SU-DHL-6 (cell line): ENCODE data around the gene HNRNPH3.
"Not testable (repeated sequence)": the region's sequence is repeated elsewhere in the genome, so short reads cannot be mapped to it uniquely, and the experiment has no call there.

Source experiments
- H2AFZ ChIP-seq: fragments of 200-600 bp; sonication (generic); 2 replicates; pipeline ENCODE4 v1.6.1; 2014; ENCODE audit warnings: low read depth, mild to moderate bottlenecking, moderate library complexity, mixed read lengths, antibody characterized with exemption, low read length; ENCODE audit not compliant: severe bottlenecking
- H3F3A ChIP-seq: fragments of 200-600 bp; shearing (Covaris generic); 2 replicates; pipeline ENCODE4 v1.6.0; 2016; ENCODE audit warnings: antibody characterized with exemption, mild to moderate bottlenecking; ENCODE audit not compliant: insufficient read depth
- H3K27ac ChIP-seq: fragments of 200-600 bp; sonication (generic); 2 replicates; pipeline ENCODE4 v1.5.1; 2016; ENCODE audit warnings: low read depth, mild to moderate bottlenecking, low read length, moderate library complexity, mixed read lengths
- H3K27me3 ChIP-seq: fragments of 200-600 bp; sonication (generic), shearing (Covaris generic); 2 replicates; pipeline ENCODE4 v1.6.0; 2014; ENCODE audit warnings: mild to moderate bottlenecking, low read length
- H3K36me3 ChIP-seq: fragments of 200-600 bp; sonication (generic); 2 replicates; pipeline ENCODE4 v1.6.1; 2014; ENCODE audit warnings: mild to moderate bottlenecking, low read length, mixed read lengths
- H3K4me2 ChIP-seq: fragments of 300-600, 200-600 bp; shearing (Covaris generic), sonication (generic); 2 replicates; pipeline ENCODE4 v1.6.0; 2014; ENCODE audit warnings: low read length, low read depth, mild to moderate bottlenecking; ENCODE audit not compliant: poor library complexity, severe bottlenecking
- H3K4me3 ChIP-seq: fragments of 200-600 bp; sonication (generic); 2 replicates; pipeline ENCODE4 v1.5.1; 2014; ENCODE audit warnings: antibody characterized with exemption, low read length, mild to moderate bottlenecking, mixed read lengths; ENCODE audit not compliant: insufficient read depth, poor library complexity, severe bottlenecking
- H3K79me2 ChIP-seq: fragments of 200-600 bp; sonication (generic); 2 replicates; pipeline ENCODE4 v1.6.1; 2014; ENCODE audit warnings: mild to moderate bottlenecking, low read length, moderate library complexity; ENCODE audit not compliant: insufficient read depth
- H3K9ac ChIP-seq: fragments of 200-600 bp; sonication (generic); 2 replicates; pipeline ENCODE4 v1.7.0; 2014; ENCODE audit warnings: mild to moderate bottlenecking, low read length
- H3K9me2 ChIP-seq: fragments of 200-600 bp; sonication (generic); replicated peaks from 2 replicates; pipeline ENCODE4 v1.6.1; 2014; ENCODE audit warnings: low read length; ENCODE audit not compliant: insufficient read depth
- H3K9me3 ChIP-seq: fragments of 200-600 bp; sonication (generic); 2 replicates; pipeline ENCODE4 v1.6.1; 2014; ENCODE audit warnings: low read length, mixed read lengths; ENCODE audit not compliant: insufficient read depth
- H4K20me1 ChIP-seq: fragments of 200-600 bp; sonication (generic); 2 replicates; pipeline ENCODE4 v1.6.1; 2014; ENCODE audit warnings: low read depth, mild to moderate bottlenecking, antibody characterized with exemption, low read length, moderate library complexity, mixed read lengths
- EZH2phosphoT487 ChIP-seq: fragments of 200-600 bp; sonication (generic), shearing (Covaris generic); conservative IDR thresholded peaks from 2 replicates; pipeline ENCODE4 v1.6.1; 2018; ENCODE audit warnings: mild to moderate bottlenecking, antibody characterized with exemption, low read length, moderate library complexity, mixed read lengths
- TF ChIP-seq, protein P1 (sequence below): fragments of 200-600 bp; sonication (generic); IDR thresholded peaks from one replicate; pipeline ENCODE4 v1.5.1; 2017; ENCODE audit warnings: antibody characterized with exemption, mild to moderate bottlenecking, low read length, moderate library complexity; ENCODE audit not compliant: insufficient read depth, poor library complexity, severe bottlenecking

The HNRNPH3 gene

DNA sequence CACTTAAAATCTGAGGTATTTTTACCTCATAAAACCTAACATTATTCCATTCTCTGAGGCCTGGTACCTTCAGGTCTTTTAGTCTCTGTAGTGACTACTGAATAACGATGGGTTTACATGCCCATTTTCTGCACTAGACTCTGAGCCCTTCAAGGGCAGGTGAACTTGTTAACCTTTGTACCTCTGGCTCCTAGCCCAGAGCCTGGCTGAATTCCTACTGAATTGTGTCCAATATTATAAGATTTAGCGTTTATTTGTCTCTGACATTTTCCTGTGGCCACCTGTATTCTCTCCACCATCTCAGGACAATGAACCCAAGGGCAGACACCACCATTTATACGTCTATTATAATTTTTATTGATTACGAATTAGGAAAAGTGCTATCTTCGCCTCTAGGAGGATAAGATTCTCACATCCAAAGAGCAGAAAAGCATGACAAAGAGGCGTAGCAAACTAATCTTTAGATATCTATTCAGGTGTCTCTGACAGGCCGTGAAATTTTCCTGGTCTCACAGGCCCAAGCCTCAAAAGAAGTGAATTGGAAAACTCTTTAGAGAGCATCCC is 27.9 kb upstream of the HNRNPH3 start:
- Histone ChIP-seq H3K4me2 (no peak overlapping the region), H4K20me1 (no peaks in the 10 kb centered on the region), H3K27me3 (no peaks in the 10 kb centered on the region), H3K36me3 (no peaks in the 10 kb centered on the region), H3K9me2 (no peaks in the 10 kb centered on the region), H3F3A (peaks cover 25% of the 10 kb centered on the region), H2AFZ (no peak overlapping the region), H3K9ac (no peak overlapping the region), H3K27ac (no peak overlapping the region), H3K79me2 (no peaks in the 10 kb centered on the region), H3K4me3 (no peak overlapping the region), H3K9me3 (no peaks in the 10 kb centered on the region)
- no peak for TF ChIP-seq EZH2phosphoT487
- TF ChIP-seq, protein P1, sequence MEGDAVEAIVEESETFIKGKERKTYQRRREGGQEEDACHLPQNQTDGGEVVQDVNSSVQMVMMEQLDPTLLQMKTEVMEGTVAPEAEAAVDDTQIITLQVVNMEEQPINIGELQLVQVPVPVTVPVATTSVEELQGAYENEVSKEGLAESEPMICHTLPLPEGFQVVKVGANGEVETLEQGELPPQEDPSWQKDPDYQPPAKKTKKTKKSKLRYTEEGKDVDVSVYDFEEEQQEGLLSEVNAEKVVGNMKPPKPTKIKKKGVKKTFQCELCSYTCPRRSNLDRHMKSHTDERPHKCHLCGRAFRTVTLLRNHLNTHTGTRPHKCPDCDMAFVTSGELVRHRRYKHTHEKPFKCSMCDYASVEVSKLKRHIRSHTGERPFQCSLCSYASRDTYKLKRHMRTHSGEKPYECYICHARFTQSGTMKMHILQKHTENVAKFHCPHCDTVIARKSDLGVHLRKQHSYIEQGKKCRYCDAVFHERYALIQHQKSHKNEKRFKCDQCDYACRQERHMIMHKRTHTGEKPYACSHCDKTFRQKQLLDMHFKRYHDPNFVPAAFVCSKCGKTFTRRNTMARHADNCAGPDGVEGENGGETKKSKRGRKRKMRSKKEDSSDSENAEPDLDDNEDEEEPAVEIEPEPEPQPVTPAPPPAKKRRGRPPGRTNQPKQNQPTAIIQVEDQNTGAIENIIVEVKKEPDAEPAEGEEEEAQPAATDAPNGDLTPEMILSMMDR: no peak

DNA sequence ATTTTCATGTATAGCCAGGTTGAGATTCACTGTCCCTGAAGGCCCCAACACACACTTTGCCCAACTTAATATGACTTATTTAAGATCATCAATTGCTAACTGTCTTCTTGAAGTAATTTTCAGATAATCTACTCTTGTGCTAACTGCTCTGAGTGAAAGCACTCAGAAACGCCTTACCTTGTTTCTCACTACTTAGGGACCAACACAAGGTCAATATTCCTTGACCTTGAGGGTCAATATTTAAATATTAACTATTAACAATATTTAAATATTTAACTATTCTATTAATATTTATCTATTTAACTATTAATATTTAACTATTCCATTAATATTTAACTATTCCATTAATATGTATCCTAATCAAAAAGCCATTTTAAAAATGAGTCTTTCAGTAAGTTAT is 26.0 kb upstream of the HNRNPH3 start:
- peaks cover 14% of the 10 kb centered on the region for H3F3A ChIP-seq
- H3K9me2 ChIP-seq: no peaks in the 10 kb centered on the region
- H3K36me3 ChIP-seq: no peaks in the 10 kb centered on the region
- H3K27me3 ChIP-seq: no peaks in the 10 kb centered on the region
- no peak overlapping the region for H3K4me2 ChIP-seq
- no peak overlapping the region for H2AFZ ChIP-seq
- TF ChIP-seq, protein P1: no peak
- TF ChIP-seq EZH2phosphoT487: no peak
- no peak overlapping the region for H3K9ac ChIP-seq
- H3K4me3 ChIP-seq: no peak overlapping the region
- no peaks in the 10 kb centered on the region for H4K20me1 ChIP-seq
- H3K9me3 ChIP-seq: no peaks in the 10 kb centered on the region
- no peaks in the 10 kb centered on the region for H3K79me2 ChIP-seq
- no peak overlapping the region for H3K27ac ChIP-seq

DNA sequence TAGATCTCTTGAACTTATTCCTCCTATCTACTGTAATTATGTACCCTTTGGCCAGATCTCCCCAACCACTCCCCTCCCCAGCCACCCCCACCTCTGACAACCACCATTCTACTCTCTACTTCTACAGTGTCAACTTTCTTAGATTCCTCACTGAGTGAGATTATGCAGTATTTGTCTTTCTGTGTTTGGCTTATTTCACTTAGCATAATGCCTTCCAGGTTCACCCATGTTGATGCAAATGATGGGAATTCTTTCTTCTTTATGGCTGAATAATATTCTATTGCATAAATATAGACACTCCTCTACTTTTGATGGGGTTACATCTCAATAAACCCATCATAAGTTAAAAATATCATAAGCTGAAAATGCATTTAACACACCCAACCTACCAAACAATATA is 21.3 kb upstream of the HNRNPH3 start:
- no peaks in the 10 kb centered on the region for H3K79me2 ChIP-seq
- no peaks in the 10 kb centered on the region for H3K9me2 ChIP-seq
- no peak overlapping the region for H3K27ac ChIP-seq
- no peak overlapping the region for H3K9ac ChIP-seq
- H4K20me1 ChIP-seq: no peaks in the 10 kb centered on the region
- H2AFZ ChIP-seq: no peak overlapping the region
- H3F3A ChIP-seq: no peaks in the 10 kb centered on the region
- TF ChIP-seq, protein P1: no peak
- no peak for TF ChIP-seq EZH2phosphoT487
- no peak overlapping the region for H3K4me2 ChIP-seq
- H3K4me3 ChIP-seq: no peak overlapping the region
- H3K36me3 ChIP-seq: no peaks in the 10 kb centered on the region
- peaks cover under 1% of the 10 kb centered on the region; the same call in 1 of the 2 replicates for H3K9me3 ChIP-seq
- no peaks in the 10 kb centered on the region for H3K27me3 ChIP-seq

DNA sequence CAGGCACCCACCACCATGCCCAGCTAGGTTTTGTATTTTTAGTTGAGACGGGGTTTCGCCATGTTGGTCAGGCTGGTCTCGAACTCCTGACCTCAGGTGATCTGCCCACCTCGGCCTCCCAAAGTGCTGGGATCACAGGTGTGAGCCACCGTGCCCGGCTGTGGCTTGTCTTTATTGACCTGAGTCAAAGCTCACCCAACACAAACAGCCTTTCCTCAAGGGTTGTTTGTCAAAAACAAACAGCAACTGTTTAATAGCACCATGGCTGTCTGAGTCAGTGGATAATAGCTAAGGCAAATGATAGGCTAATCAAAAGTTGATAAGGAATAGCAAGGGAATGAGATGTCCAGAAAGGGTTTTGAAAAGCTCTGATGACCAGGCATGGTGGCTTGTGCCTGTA is 16.9 kb upstream of the HNRNPH3 start:
- not testable (repeated sequence) for H4K20me1 ChIP-seq, H3F3A ChIP-seq, H3K4me3 ChIP-seq, H3K9ac ChIP-seq, H3K27me3 ChIP-seq, H3K79me2 ChIP-seq, H3K9me2 ChIP-seq, H3K4me2 ChIP-seq, H2AFZ ChIP-seq, H3K36me3 ChIP-seq, H3K27ac ChIP-seq
- H3K9me3 ChIP-seq: peaks cover 13% of the 10 kb centered on the region; the same call in 1 of the 2 replicates
